GM23338 (cell line): ENCODE data around the gene DMD. TPM values are rescaled to one million over a fixed set of nuclear protein-coding genes. Genes with fewer than 3 reads are reported as not detected.

Source experiments
- ATAC-seq: fragments of 200-7000 bp; cut with Tn5 transposase; 3 replicates; pipeline ENCODE4 v1.9.1; 2020
- DNase-seq: peaks from one replicate; pipeline ENCODE4 v3.0.0-alpha.2; 2015; ENCODE audit warnings: low spot score
- H2AFZ ChIP-seq: fragments of 200-600 bp; sonication (generic); 2 replicates; pipeline ENCODE4 v1.8.0; 2016; ENCODE audit warnings: antibody characterized with exemption, mild to moderate bottlenecking, moderate library complexity
- H3F3A ChIP-seq: fragments of 200-600 bp; sonication (generic); replicated peaks from 2 replicates; pipeline ENCODE4 v1.8.0; 2017; ENCODE audit warnings: antibody characterized with exemption, mixed run types, low read depth
- H3K27ac ChIP-seq: fragments of 200-600 bp; sonication (generic); 2 replicates; pipeline ENCODE4 v1.6.1; 2016; ENCODE audit warnings: low read depth
- H3K27me3 ChIP-seq: fragments of 200-600 bp; sonication (generic); 2 replicates; pipeline ENCODE4 v1.8.0; 2016; ENCODE audit warnings: mild to moderate bottlenecking, mixed run types, moderate library complexity; ENCODE audit not compliant: insufficient read depth
- H3K36me3 ChIP-seq: fragments of 200-600 bp; sonication (generic); 2 replicates; pipeline ENCODE4 v1.8.0; 2016; ENCODE audit warnings: mild to moderate bottlenecking; ENCODE audit not compliant: insufficient read depth
- H3K4me1 ChIP-seq: fragments of 200-600 bp; sonication (generic); 2 replicates; pipeline ENCODE4 v1.8.0; 2016; ENCODE audit warnings: mild to moderate bottlenecking, moderate library complexity; ENCODE audit not compliant: insufficient read depth
- H3K4me2 ChIP-seq: fragments of 200-600 bp; sonication (generic); 2 replicates; pipeline ENCODE4 v1.7.1; 2017; ENCODE audit warnings: mixed run types
- H3K4me3 ChIP-seq: fragments of 200-600 bp; sonication (generic); 2 replicates; pipeline ENCODE4 v1.6.1; 2016; ENCODE audit warnings: mixed run types
- H3K79me2 ChIP-seq: fragments of 200-600 bp; sonication (generic); replicated peaks from 2 replicates; pipeline ENCODE4 v1.8.0; 2017; ENCODE audit warnings: mild to moderate bottlenecking; ENCODE audit not compliant: insufficient read depth
- H3K9me2 ChIP-seq: fragments of 200-600 bp; sonication (generic); 2 replicates; pipeline ENCODE4 v1.8.0; 2017; ENCODE audit not compliant: insufficient read depth
- H4K20me1 ChIP-seq: fragments of 200-600 bp; sonication (generic); replicated peaks from 2 replicates; pipeline ENCODE4 v1.8.0; 2017; ENCODE audit warnings: mild to moderate bottlenecking; ENCODE audit not compliant: insufficient read depth
- H3K27ac Mint-ChIP-seq: 2 replicates; pipeline ENCODE4 v1.8.0; 2020; ENCODE audit warnings: inconsistent platforms, mild to moderate bottlenecking, moderate library complexity, mixed read lengths
- H3K27me3 Mint-ChIP-seq: 3 replicates; pipeline ENCODE4 v1.8.0; 2022; ENCODE audit warnings: low read depth, mild to moderate bottlenecking, moderate library complexity, mixed read lengths, inconsistent platforms; ENCODE audit not compliant: insufficient read depth, poor library complexity
- H3K36me3 Mint-ChIP-seq: 3 replicates; pipeline ENCODE4 v1.8.0; 2021; ENCODE audit warnings: low read depth, mild to moderate bottlenecking, inconsistent platforms, moderate library complexity, mixed read lengths
- H3K4me1 Mint-ChIP-seq: 3 replicates; pipeline ENCODE4 v1.8.0; 2020; ENCODE audit warnings: mild to moderate bottlenecking, inconsistent platforms, mixed read lengths
- H3K4me3 Mint-ChIP-seq: 3 replicates; pipeline ENCODE4 v1.8.0; 2021; ENCODE audit warnings: moderate library complexity, mild to moderate bottlenecking, inconsistent platforms, mixed read lengths
- H3K9me3 Mint-ChIP-seq: 3 replicates; pipeline ENCODE4 v1.8.0; 2020; ENCODE audit warnings: moderate library complexity, mild to moderate bottlenecking, inconsistent platforms, mixed read lengths
- CTCF ChIP-seq, 2 experiments: fragments of 200-600 bp in 1 of 2; sonication (generic) in 1 of 2; conservative IDR thresholded peaks; 2 replicates each; pipeline versions ENCODE4 v1.5.1 to v1.6.1; 2016 to 2017; ENCODE audit warnings: antibody characterized with exemption in 2 of 2, low read depth in 2 of 2, mild to moderate bottlenecking in 2 of 2, moderate library complexity in 1 of 2
- JUNB ChIP-seq: IDR thresholded peaks from one replicate; pipeline ENCODE4 v1.6.1; 2016; ENCODE audit warnings: antibody characterized with exemption; ENCODE audit not compliant: unreplicated experiment
- REST ChIP-seq: IDR thresholded peaks from one replicate; pipeline ENCODE4 v1.6.1; 2018; ENCODE audit warnings: antibody characterized with exemption; ENCODE audit not compliant: unreplicated experiment
- STAT1 ChIP-seq: IDR thresholded peaks from one replicate; pipeline ENCODE4 v1.6.1; 2016; ENCODE audit warnings: antibody characterized with exemption; ENCODE audit not compliant: unreplicated experiment
- ZNF114 ChIP-seq: fragments of 250-450 bp; sonication (Bioruptor Pico); IDR thresholded peaks from 2 replicates; pipeline ENCODE4 v1.5.0; 2020; ENCODE audit warnings: mild to moderate bottlenecking, moderate library complexity
- polyA plus RNA-seq: library from polyadenylated mRNA; unstranded; fragments of >200 nt; fragmentation: Nextera tagmentation; extraction: Ambion mirVana; gene quantifications from 2 replicates; pipeline ENCODE4 v1.2.1, GENCODE V29; 2016
- total RNA-seq: library from RNA; depleted of rRNA; stranded (reverse); fragments of >200 nt; shearing (Covaris generic); gene quantifications from 2 replicates; pipeline ENCODE4 v1.2.3, GENCODE V29; 2014
- TF ChIP-seq, protein P1 (sequence below): fragments of 250-450 bp; sonication (Bioruptor Pico); IDR thresholded peaks from 2 replicates; pipeline ENCODE4 v1.5.0; 2020; ENCODE audit warnings: mild to moderate bottlenecking, moderate library complexity
- TF ChIP-seq, protein P2 (sequence below): IDR thresholded peaks from 2 replicates; pipeline ENCODE4 v1.6.1; 2016; ENCODE audit warnings: antibody characterized with exemption

The DMD gene
- total and polyA plus RNA-seq, 2 experiments from 2014 or later: 4.5 to 7.6 TPM

DNA sequence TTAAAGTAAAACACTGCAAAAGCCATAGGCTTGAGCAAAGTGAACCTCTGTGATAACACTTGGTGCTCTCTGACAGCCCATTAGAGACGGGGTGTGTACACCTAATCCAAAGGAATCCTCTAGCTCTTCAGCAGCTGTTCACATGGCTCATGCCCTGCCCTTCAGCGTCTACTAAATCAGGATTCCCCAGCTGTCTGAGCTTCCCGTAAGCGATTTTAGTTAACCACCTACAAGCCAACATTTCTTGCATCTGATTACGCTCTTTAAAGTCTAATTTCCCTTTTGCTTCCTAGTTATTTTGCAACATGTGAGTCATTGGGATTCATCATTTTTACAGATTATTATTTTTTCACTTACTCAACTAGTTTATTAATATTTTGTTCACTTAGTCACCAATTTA lies 6.5 kb downstream of the DMD start (continued):
- TF ChIP-seq, protein P1, sequence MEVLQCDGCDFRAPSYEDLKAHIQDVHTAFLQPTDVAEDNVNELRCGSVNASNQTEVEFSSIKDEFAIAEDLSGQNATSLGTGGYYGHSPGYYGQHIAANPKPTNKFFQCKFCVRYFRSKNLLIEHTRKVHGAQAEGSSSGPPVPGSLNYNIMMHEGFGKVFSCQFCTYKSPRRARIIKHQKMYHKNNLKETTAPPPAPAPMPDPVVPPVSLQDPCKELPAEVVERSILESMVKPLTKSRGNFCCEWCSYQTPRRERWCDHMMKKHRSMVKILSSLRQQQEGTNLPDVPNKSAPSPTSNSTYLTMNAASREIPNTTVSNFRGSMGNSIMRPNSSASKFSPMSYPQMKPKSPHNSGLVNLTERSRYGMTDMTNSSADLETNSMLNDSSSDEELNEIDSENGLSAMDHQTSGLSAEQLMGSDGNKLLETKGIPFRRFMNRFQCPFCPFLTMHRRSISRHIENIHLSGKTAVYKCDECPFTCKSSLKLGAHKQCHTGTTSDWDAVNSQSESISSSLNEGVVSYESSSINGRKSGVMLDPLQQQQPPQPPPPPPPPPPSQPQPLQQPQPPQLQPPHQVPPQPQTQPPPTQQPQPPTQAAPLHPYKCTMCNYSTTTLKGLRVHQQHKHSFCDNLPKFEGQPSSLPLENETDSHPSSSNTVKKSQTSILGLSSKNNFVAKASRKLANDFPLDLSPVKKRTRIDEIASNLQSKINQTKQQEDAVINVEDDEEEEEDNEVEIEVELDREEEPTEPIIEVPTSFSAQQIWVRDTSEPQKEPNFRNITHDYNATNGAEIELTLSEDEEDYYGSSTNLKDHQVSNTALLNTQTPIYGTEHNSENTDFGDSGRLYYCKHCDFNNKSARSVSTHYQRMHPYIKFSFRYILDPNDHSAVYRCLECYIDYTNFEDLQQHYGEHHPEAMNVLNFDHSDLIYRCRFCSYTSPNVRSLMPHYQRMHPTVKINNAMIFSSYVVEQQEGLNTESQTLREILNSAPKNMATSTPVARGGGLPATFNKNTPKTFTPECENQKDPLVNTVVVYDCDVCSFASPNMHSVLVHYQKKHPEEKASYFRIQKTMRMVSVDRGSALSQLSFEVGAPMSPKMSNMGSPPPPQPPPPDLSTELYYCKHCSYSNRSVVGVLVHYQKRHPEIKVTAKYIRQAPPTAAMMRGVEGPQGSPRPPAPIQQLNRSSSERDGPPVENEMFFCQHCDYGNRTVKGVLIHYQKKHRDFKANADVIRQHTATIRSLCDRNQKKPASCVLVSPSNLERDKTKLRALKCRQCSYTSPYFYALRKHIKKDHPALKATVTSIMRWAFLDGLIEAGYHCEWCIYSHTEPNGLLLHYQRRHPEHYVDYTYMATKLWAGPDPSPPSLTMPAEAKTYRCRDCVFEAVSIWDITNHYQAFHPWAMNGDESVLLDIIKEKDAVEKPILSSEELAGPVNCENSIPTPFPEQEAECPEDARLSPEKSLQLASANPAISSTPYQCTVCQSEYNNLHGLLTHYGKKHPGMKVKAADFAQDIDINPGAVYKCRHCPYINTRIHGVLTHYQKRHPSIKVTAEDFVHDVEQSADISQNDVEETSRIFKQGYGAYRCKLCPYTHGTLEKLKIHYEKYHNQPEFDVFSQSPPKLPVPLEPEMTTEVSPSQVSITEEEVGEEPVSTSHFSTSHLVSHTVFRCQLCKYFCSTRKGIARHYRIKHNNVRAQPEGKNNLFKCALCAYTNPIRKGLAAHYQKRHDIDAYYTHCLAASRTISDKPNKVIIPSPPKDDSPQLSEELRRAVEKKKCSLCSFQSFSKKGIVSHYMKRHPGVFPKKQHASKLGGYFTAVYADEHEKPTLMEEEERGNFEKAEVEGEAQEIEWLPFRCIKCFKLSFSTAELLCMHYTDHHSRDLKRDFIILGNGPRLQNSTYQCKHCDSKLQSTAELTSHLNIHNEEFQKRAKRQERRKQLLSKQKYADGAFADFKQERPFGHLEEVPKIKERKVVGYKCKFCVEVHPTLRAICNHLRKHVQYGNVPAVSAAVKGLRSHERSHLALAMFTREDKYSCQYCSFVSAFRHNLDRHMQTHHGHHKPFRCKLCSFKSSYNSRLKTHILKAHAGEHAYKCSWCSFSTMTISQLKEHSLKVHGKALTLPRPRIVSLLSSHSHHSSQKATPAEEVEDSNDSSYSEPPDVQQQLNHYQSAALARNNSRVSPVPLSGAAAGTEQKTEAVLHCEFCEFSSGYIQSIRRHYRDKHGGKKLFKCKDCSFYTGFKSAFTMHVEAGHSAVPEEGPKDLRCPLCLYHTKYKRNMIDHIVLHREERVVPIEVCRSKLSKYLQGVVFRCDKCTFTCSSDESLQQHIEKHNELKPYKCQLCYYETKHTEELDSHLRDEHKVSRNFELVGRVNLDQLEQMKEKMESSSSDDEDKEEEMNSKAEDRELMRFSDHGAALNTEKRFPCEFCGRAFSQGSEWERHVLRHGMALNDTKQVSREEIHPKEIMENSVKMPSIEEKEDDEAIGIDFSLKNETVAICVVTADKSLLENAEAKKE (CRISPR knock-in tag): no peak
- TF ChIP-seq ZNF114 (CRISPR knock-in tag): no peak
- TF ChIP-seq CTCF (conservative IDR thresholded peaks at IDR 0.05; ENCODE audit: low read depth in 2 of 2): no peak
- TF ChIP-seq, protein P2, sequence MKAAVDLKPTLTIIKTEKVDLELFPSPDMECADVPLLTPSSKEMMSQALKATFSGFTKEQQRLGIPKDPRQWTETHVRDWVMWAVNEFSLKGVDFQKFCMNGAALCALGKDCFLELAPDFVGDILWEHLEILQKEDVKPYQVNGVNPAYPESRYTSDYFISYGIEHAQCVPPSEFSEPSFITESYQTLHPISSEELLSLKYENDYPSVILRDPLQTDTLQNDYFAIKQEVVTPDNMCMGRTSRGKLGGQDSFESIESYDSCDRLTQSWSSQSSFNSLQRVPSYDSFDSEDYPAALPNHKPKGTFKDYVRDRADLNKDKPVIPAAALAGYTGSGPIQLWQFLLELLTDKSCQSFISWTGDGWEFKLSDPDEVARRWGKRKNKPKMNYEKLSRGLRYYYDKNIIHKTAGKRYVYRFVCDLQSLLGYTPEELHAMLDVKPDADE: no peak

- H3K27ac Mint-ChIP-seq: no peak overlapping the region
- no peaks in the 10 kb centered on the region for H3K9me2 ChIP-seq
- no peaks in the 10 kb centered on the region for H3K79me2 ChIP-seq
- H3K27ac ChIP-seq: no peak overlapping the region
- ATAC-seq (no peak), DNase-seq (no peak)
- no peaks in the 10 kb centered on the region for H3K27me3 ChIP-seq
- H3F3A ChIP-seq: no peaks in the 10 kb centered on the region
- H3K4me3 Mint-ChIP-seq: no peak overlapping the region
- H3K27me3 Mint-ChIP-seq: no peaks in the 10 kb centered on the region
- H3K9me3 Mint-ChIP-seq: no peaks in the 10 kb centered on the region
- H3K36me3 ChIP-seq: no peaks in the 10 kb centered on the region
- H2AFZ ChIP-seq: no peak overlapping the region; the same call in 1 of the 2 replicates
- H3K36me3 Mint-ChIP-seq: no peaks in the 10 kb centered on the region; the same call in 2 of the 3 replicates
- no peak overlapping the region for H3K4me3 ChIP-seq
- H4K20me1 ChIP-seq: no peaks in the 10 kb centered on the region
- H3K4me1 Mint-ChIP-seq: peaks cover 2% of the 10 kb centered on the region
- H3K4me1 ChIP-seq: peaks cover 3% of the 10 kb centered on the region; the same call in 1 of the 2 replicates
- H3K4me2 ChIP-seq: no peak overlapping the region
- TF ChIP-seq REST: no peak
- no peak for TF ChIP-seq STAT1
- TF ChIP-seq JUNB: no peak
Observed at GRCh38 chrX:33198561-33199279, 12.6 kb downstream of the DMD start.
